ENCODE measurements around the gene ZNF701. TPM values are rescaled to one million over a fixed set of nuclear protein-coding genes. Genes with fewer than 3 reads are reported as not detected.

Gene ZNF701
- total and polyA plus RNA-seq, 2 experiments from 2014 or later: 8.5 to 24.7 TPM

GRCh38 chr19:52635786-52636570, 65.9 kb downstream of the ZNF701 start:
- Histone ChIP-seq H2AFZ (no peak overlapping the region), H3K36me3 (ENCODE audit: insufficient read depth) (no peaks in the 10 kb centered on the region), H4K20me1 (replicated peaks; ENCODE audit: insufficient read depth) (peaks cover 6% of the 10 kb centered on the region; the same call in 1 of the 2 replicates), H3K4me3 (no peak overlapping the region), H3K27me3 (ENCODE audit: insufficient read depth) (peaks cover 17% of the 10 kb centered on the region; the same call in 1 of the 2 replicates), H3K4me2 (no peak overlapping the region), H3F3A (replicated peaks; ENCODE audit: low read depth) (peaks cover 14% of the 10 kb centered on the region), H3K27ac (ENCODE audit: low read depth) (no peak overlapping the region), H3K79me2 (replicated peaks; ENCODE audit: insufficient read depth) (0 out of 2 replicates have a peak, but pooled peaks cover 2% of the 10 kb centered on the region), H3K4me1 (ENCODE audit: insufficient read depth) (peaks cover 8% of the 10 kb centered on the region), H3K9me2 (ENCODE audit: insufficient read depth) (no peaks in the 10 kb centered on the region)
- peaks cover 11% of the 10 kb centered on the region for H3K27me3 Mint-ChIP-seq (ENCODE audit: insufficient read depth, low read depth, poor library complexity)
- H3K9me3 Mint-ChIP-seq: no peaks in the 10 kb centered on the region; the same call in 2 of the 3 replicates
- H3K4me3 Mint-ChIP-seq: peak overlapping the region; percentile 94; the same call in 2 of the 3 replicates
- peaks cover 8% of the 10 kb centered on the region for H3K4me1 Mint-ChIP-seq
- DNase-seq (ENCODE audit: low spot score) (no peak), ATAC-seq (no peak)
- TF ChIP-seq STAT1 (IDR thresholded peaks at IDR 0.05; ENCODE audit: unreplicated experiment) (no peak), REST (IDR thresholded peaks at IDR 0.05; ENCODE audit: unreplicated experiment) (no peak), ZNF114 (CRISPR knock-in tag; IDR thresholded peaks at IDR 0.05) (no peak), JUNB (IDR thresholded peaks at IDR 0.05; ENCODE audit: unreplicated experiment) (no peak), ZNF331 (CRISPR knock-in tag; IDR thresholded peaks at IDR 0.05; ENCODE audit: low read depth) (no peak), NANOG (IDR thresholded peaks at IDR 0.05; ENCODE audit: borderline replicate concordance) (no peak), CTCF (conservative IDR thresholded peaks at IDR 0.05; ENCODE audit: low read depth in 2 of 2) (no peak), EZH2 (IDR thresholded peaks at IDR 0.05; ENCODE audit: low read depth, unreplicated experiment) (no peak), POLR2AphosphoS5 (IDR thresholded peaks at IDR 0.05; ENCODE audit: low read depth) (no peak), ETS1 (IDR thresholded peaks at IDR 0.05) (no peak)
- H3K27ac Mint-ChIP-seq: no peak overlapping the region
- H3K36me3 Mint-ChIP-seq (ENCODE audit: low read depth): peaks cover 16% of the 10 kb centered on the region

Small RNA genes lying within 50 kb of the gene (small RNA-seq; reads per million reads assigned to genes)
- not detected for gene RPL39P34 (ENCODE audit: low replicate concordance)

Other genes starting within 250 kb of the ZNF701 start
- gene ZNF610, start 234.0 kb upstream of the ZNF701 start, total RNA-seq (2014; rRNA removed; shearing (Covaris generic)): 5.3 and 6.3 TPM in 2 replicates
- 4.7 and 5.3 TPM in 2 replicates for gene ZNF610, start 234.0 kb upstream of the ZNF701 start, polyA plus RNA-seq (2016; fragmentation: Nextera tagmentation; extraction: Ambion mirVana)
- gene ZNF880, start 200.4 kb upstream of the ZNF701 start, total RNA-seq (2014; rRNA removed; shearing (Covaris generic)): 49.1 and 60.6 TPM in 2 replicates
- gene ZNF880, start 200.4 kb upstream of the ZNF701 start, polyA plus RNA-seq (2016; fragmentation: Nextera tagmentation; extraction: Ambion mirVana): 56.3 and 57.4 TPM in 2 replicates
- gene ZNF528, start 172.4 kb upstream of the ZNF701 start, total RNA-seq (2014; rRNA removed; shearing (Covaris generic)): 25.5 and 38.6 TPM in 2 replicates
- 30.0 and 32.8 TPM in 2 replicates for gene ZNF528, start 172.4 kb upstream of the ZNF701 start, polyA plus RNA-seq (2016; fragmentation: Nextera tagmentation; extraction: Ambion mirVana)
- 0.10 TPM in 1 of 2 replicates, not detected in the other for gene ZNF534, start 141.1 kb upstream of the ZNF701 start, total RNA-seq (2014; rRNA removed; shearing (Covaris generic))
- 0.23 and 1.0 TPM in 2 replicates for gene ZNF534, start 141.1 kb upstream of the ZNF701 start, polyA plus RNA-seq (2016; fragmentation: Nextera tagmentation; extraction: Ambion mirVana)
- 11.9 and 23.9 TPM in 2 replicates for gene ZNF578, start 116.7 kb upstream of the ZNF701 start, total RNA-seq (2014; rRNA removed; shearing (Covaris generic))
- gene ZNF578, start 116.7 kb upstream of the ZNF701 start, polyA plus RNA-seq (2016; fragmentation: Nextera tagmentation; extraction: Ambion mirVana): 2.9 and 4.1 TPM in 2 replicates
- 27.1 and 32.1 TPM in 2 replicates for gene ZNF808, start 42.6 kb upstream of the ZNF701 start, total RNA-seq (2014; rRNA removed; shearing (Covaris generic))
- gene ZNF808, start 42.6 kb upstream of the ZNF701 start, polyA plus RNA-seq (2016; fragmentation: Nextera tagmentation; extraction: Ambion mirVana): 7.0 and 10.5 TPM in 2 replicates
- 20.6 and 25.0 TPM in 2 replicates for gene ZNF83, start 68.1 kb downstream of the ZNF701 start, total RNA-seq (2014; rRNA removed; shearing (Covaris generic))
- 11.9 and 16.2 TPM in 2 replicates for gene ZNF83, start 68.1 kb downstream of the ZNF701 start, polyA plus RNA-seq (2016; fragmentation: Nextera tagmentation; extraction: Ambion mirVana)
- gene ZNF611, start 164.8 kb downstream of the ZNF701 start, total RNA-seq (2014; rRNA removed; shearing (Covaris generic)): 10.3 and 16.4 TPM in 2 replicates
- gene ZNF611, start 164.8 kb downstream of the ZNF701 start, polyA plus RNA-seq (2016; fragmentation: Nextera tagmentation; extraction: Ambion mirVana): 5.3 and 6.6 TPM in 2 replicates
- gene ZNF600, start 216.5 kb downstream of the ZNF701 start, total RNA-seq (2014; rRNA removed; shearing (Covaris generic)): 5.1 and 6.9 TPM in 2 replicates
- 6.0 and 7.7 TPM in 2 replicates for gene ZNF600, start 216.5 kb downstream of the ZNF701 start, polyA plus RNA-seq (2016; fragmentation: Nextera tagmentation; extraction: Ambion mirVana)

All from GM23338 (cell line).